Prostate gland (tissue), 2 donors: ENCODE results near the gene THAP7. TPM values are rescaled to one million over a fixed set of nuclear protein-coding genes. Genes with fewer than 3 reads are reported as not detected.

Experiments
- DNase-seq: peaks from one replicate; pipeline ENCODE4 v3.0.0-alpha.2; 2019; ENCODE audit warnings: low spot score
- H3K27ac ChIP-seq, 2 donors: fragments of 200-600 bp; sonication (generic); 2 replicates each; pipeline ENCODE4 v1.5.1; 2017 to 2019
- H3K27me3 ChIP-seq: fragments of 200-600 bp; sonication (generic); replicated peaks from 2 replicates; pipeline ENCODE4 v1.5.1; 2019; ENCODE audit not compliant: insufficient read depth
- H3K36me3 ChIP-seq, 2 donors: fragments of 200-600 bp; sonication (generic); 1 replicate in 1 of 2; 2 replicates in 1 of 2; pipeline versions ENCODE4 v1.5.1 to v1.8.1; 2017 to 2019
- H3K4me1 ChIP-seq: fragments of 200-600 bp; sonication (generic); replicated peaks from 2 replicates; pipeline ENCODE4 v1.5.1; 2019
- H3K4me3 ChIP-seq, 2 donors: fragments of 200-600 bp; sonication (generic); 2 replicates each; pipeline ENCODE4 v1.5.1; 2017 to 2019
- H3K9me3 ChIP-seq: fragments of 200-600 bp; sonication (generic); 2 replicates; pipeline ENCODE4 v1.5.1; 2017
- CTCF ChIP-seq, 4 experiments: fragments of 200-600 bp in 2 of 4; fragments of 450-650 bp in 2 of 4; sonication (generic) in 2 of 4; IDR thresholded peaks; 1 replicate in 3 of 4; 2 replicates in 1 of 4; pipeline ENCODE4 v1.5.1; 2016 to 2019; ENCODE audit warnings: antibody characterized with exemption in 4 of 4, mild to moderate bottlenecking in 2 of 4, moderate library complexity in 2 of 4
- POLR2A ChIP-seq: fragments of 450-650 bp; IDR thresholded peaks from one replicate; pipeline ENCODE4 v1.6.1; 2016; ENCODE audit warnings: antibody characterized with exemption, mild to moderate bottlenecking
- POLR2AphosphoS5 ChIP-seq: sonication (generic); formaldehyde crosslinking; IDR thresholded peaks from one replicate; pipeline ENCODE4 v1.6.1; 2017; ENCODE audit warnings: antibody characterized with exemption
- WGBS: methylation state at CpG from one replicate; pipeline ENCODE4 v1.1.5; 2018; 5-methylcytosine and 5-hydroxymethylcytosine counted together
- intact Hi-C: fragments of 100-400 bp; cut with DNase I; formaldehyde crosslinking; loops from one replicate; pipeline ENCODE4 v1.14.2; 2022
- total RNA-seq, 2 donors: library from RNA; depleted of rRNA; stranded (reverse); fragments of >200 nt; gene quantifications; one replicate each; pipeline ENCODE4 v1.1.0, GENCODE V29; 2016

The THAP7 gene
- total RNA-seq, 2 donors from 2014 or later: 77.7 to 83.1 TPM

- Histone ChIP-seq H3K4me1 (peaks cover 4% of the 10 kb centered on the region), H3K27me3 (no peaks in the 10 kb centered on the region), H3K36me3 (no peaks in the 10 kb centered on the region), H3K27ac (peak overlapping the region; percentile 61 to 77), H3K4me3 (peak overlapping the region; percentile 55 to 58), H3K9me3 (no peaks in the 10 kb centered on the region)
- DNase-seq: no peak
- WGBS: 48% methylated on average over 24 of the region's 27 CpGs
- intact Hi-C loops: loop anchor here (10.0 kb wide), 1 partner anchor 52 kb away; no protein-coding TSS in a partner anchor
- TF ChIP-seq POLR2AphosphoS5: peak; percentile 6
- TF ChIP-seq POLR2A: no peak
- TF ChIP-seq CTCF (IDR thresholded peaks at IDR 0.05): no peak
These were observed 45.4 kb downstream of the THAP7 start for GRCh38 chr22:20956258-20957101.

- peaks cover 4% of the 10 kb centered on the region for H3K4me1 ChIP-seq
- H3K27ac ChIP-seq: no peak overlapping the region
- no peak for DNase-seq
- no peak overlapping the region for H3K4me3 ChIP-seq
- 84% methylated on average over 7 of the region's 7 CpGs for WGBS
- no peaks in the 10 kb centered on the region for H3K27me3 ChIP-seq
- peaks cover 0 to 3% of the 10 kb centered on the region in 2 donors for H3K36me3 ChIP-seq
- H3K9me3 ChIP-seq: no peaks in the 10 kb centered on the region
- intact Hi-C loops: loop anchor here (10.0 kb wide), 1 partner anchor 51 kb away; no protein-coding TSS in a partner anchor
- TF ChIP-seq CTCF (IDR thresholded peaks at IDR 0.05) (no peak), POLR2AphosphoS5 (no peak), POLR2A (no peak)
These were observed 46.4 kb downstream of the THAP7 start for GRCh38 chr22:20955548-20955947.

GRCh38 chr22:20953668-20954500 lies 48.0 kb downstream of the THAP7 start:
- peak; percentile 81 for DNase-seq
- intact Hi-C loops: loop anchor here (10.0 kb wide), 1 partner anchor 49 kb away; no protein-coding TSS in a partner anchor
- H3K36me3 ChIP-seq: peaks cover 0 to 3% of the 10 kb centered on the region in 2 donors

GRCh38 chr22:20953342-20953608 lies 48.6 kb downstream of the THAP7 start:
- no peak for DNase-seq
- Histone ChIP-seq H3K4me3 (no peak overlapping the region), H3K9me3 (no peaks in the 10 kb centered on the region), H3K27me3 (no peaks in the 10 kb centered on the region), H3K27ac (peak overlapping the region; percentile 63 to 68), H3K4me1 (peaks cover 4% of the 10 kb centered on the region), H3K36me3 (peaks cover 0 to 3% of the 10 kb centered on the region in 2 donors)
- intact Hi-C loops: loop anchor here (10.0 kb wide), 1 partner anchor 48 kb away; no protein-coding TSS in a partner anchor
- 51% methylated on average over 3 of the region's 3 CpGs for WGBS
- TF ChIP-seq POLR2AphosphoS5 (no peak), POLR2A (no peak), CTCF (IDR thresholded peaks at IDR 0.05) (no peak)

More at GRCh38 chr22:20953668-20954500, 48.0 kb downstream of the THAP7 start:
- peak overlapping the region; percentile 63 to 68 for H3K27ac ChIP-seq
- no peaks in the 10 kb centered on the region for H3K9me3 ChIP-seq
- TF ChIP-seq POLR2A (no peak), CTCF (IDR thresholded peaks at IDR 0.05) (no peak), POLR2AphosphoS5 (peak; percentile 88)
- H3K27me3 ChIP-seq: no peaks in the 10 kb centered on the region
- 55% methylated on average over 8 of the region's 8 CpGs for WGBS
- H3K4me3 ChIP-seq: no peak overlapping the region
- H3K4me1 ChIP-seq: peaks cover 4% of the 10 kb centered on the region
